ENCODE data around the gene TMEM135. TPM values are rescaled to one million over a fixed set of nuclear protein-coding genes. Genes with fewer than 3 reads are reported as not detected.

TMEM135 gene
- total RNA-seq, 4 donors from 2014 or later = 13.1 to 123 (median 19.1) TPM

- Histone ChIP-seq H3K9me3 (no peaks in the 10 kb centered on the region), H3K36me3 (peaks cover 0 to 4% (median 0%) of the 10 kb centered on the region in 4 donors), H3K4me1 (peaks cover 0 to 12% (median 0%) of the 10 kb centered on the region in 4 donors), H3K4me3 (no peak overlapping the region), H3K27ac (no peak overlapping the region), H3K27me3 (no peaks in the 10 kb centered on the region)
- in situ Hi-C loops (cut with MboI; ENCODE audit: low pct_ligation_motif_present in 1 of 4, low pct_unique_long_range_greater_than_20kb in 1 of 4, low sequenced_read_pairs in 3 of 4) = loop anchor here in 1 of 4 donors (10.0 kb wide), 1 partner anchor 362 kb away; no protein-coding TSS in a partner anchor
- 100% methylated on average over 1 of the region's 1 CpG; no CpG with 5 or more reads in 1 of the 2 donors for WGBS, 2 donors (ENCODE audit: low coverage in 1 of 2)
- intact Hi-C loops (cut with DNase I; ENCODE audit: low total_unique reads) = no loop called here
- no peak for DNase-seq
- TF ChIP-seq, protein P1, sequence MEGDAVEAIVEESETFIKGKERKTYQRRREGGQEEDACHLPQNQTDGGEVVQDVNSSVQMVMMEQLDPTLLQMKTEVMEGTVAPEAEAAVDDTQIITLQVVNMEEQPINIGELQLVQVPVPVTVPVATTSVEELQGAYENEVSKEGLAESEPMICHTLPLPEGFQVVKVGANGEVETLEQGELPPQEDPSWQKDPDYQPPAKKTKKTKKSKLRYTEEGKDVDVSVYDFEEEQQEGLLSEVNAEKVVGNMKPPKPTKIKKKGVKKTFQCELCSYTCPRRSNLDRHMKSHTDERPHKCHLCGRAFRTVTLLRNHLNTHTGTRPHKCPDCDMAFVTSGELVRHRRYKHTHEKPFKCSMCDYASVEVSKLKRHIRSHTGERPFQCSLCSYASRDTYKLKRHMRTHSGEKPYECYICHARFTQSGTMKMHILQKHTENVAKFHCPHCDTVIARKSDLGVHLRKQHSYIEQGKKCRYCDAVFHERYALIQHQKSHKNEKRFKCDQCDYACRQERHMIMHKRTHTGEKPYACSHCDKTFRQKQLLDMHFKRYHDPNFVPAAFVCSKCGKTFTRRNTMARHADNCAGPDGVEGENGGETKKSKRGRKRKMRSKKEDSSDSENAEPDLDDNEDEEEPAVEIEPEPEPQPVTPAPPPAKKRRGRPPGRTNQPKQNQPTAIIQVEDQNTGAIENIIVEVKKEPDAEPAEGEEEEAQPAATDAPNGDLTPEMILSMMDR (IDR thresholded peaks at IDR 0.05) = no peak
- TF ChIP-seq POLR2AphosphoS5 (IDR thresholded peaks at IDR 0.05) (no peak), POLR2A (IDR thresholded peaks at IDR 0.05) (no peak), EP300 (IDR thresholded peaks at IDR 0.05; ENCODE audit: low read depth) (no peak)
Observed at GRCh38 chr11:87306262-87306851, 268.6 kb downstream of the TMEM135 start.

GRCh38 chr11:87307101-87307500 is 269.4 kb downstream of the TMEM135 start:
- no peak for DNase-seq
- Histone ChIP-seq H3K4me3 (no peak overlapping the region), H3K4me1 (peaks cover 0 to 5% (median 0%) of the 10 kb centered on the region in 4 donors), H3K27ac (no peak overlapping the region), H3K9me3 (no peaks in the 10 kb centered on the region), H3K36me3 (peaks cover 0 to 4% (median 0%) of the 10 kb centered on the region in 4 donors), H3K27me3 (no peaks in the 10 kb centered on the region)
- intact Hi-C loops (cut with DNase I; ENCODE audit: low total_unique reads) = no loop called here
- TF ChIP-seq POLR2A (IDR thresholded peaks at IDR 0.05) (no peak), POLR2AphosphoS5 (IDR thresholded peaks at IDR 0.05) (no peak), EP300 (IDR thresholded peaks at IDR 0.05; ENCODE audit: low read depth) (no peak)
- TF ChIP-seq, protein P1 (IDR thresholded peaks at IDR 0.05) = no peak
- 20 to 65% methylated on average over 1 of the region's 1 CpG for WGBS, 2 donors (ENCODE audit: low coverage in 1 of 2)
- in situ Hi-C loops (cut with MboI; ENCODE audit: low pct_ligation_motif_present in 1 of 4, low pct_unique_long_range_greater_than_20kb in 1 of 4, low sequenced_read_pairs in 3 of 4) = loop anchor here in 1 of 4 donors (10.0 kb wide), 1 partner anchor 362 kb away; no protein-coding TSS in a partner anchor

DNA sequence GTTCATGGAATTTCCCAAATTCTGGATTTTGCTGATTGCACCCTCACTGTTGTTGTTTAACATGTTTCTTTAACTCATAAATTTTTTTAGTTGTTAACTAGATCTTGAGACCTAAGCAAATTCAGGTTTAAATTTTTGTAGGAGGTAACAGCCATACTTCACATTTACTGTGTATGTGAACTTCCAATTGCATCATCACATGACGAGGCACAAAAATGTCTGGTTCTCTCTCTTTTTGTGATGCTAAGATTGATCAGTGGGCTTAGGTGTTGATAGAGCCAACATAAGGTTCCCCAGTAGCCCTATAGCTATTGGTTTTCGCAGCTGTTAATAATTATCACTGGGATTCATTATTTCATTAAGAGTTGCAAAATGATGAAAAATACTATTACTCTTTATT is 277.5 kb downstream of the TMEM135 start:
- no peak for TF ChIP-seq POLR2AphosphoS5 (IDR thresholded peaks at IDR 0.05)
- TF ChIP-seq EP300 (IDR thresholded peaks at IDR 0.05; ENCODE audit: low read depth) = no peak
- TF ChIP-seq, protein P1 (IDR thresholded peaks at IDR 0.05) = no peak
- no peak for TF ChIP-seq POLR2A (IDR thresholded peaks at IDR 0.05)
- WGBS, 2 donors (ENCODE audit: low coverage in 1 of 2) = 97 to 100% methylated on average over 2 of the region's 2 CpGs
- in situ Hi-C loops (cut with MboI; ENCODE audit: low pct_ligation_motif_present in 1 of 4, low pct_unique_long_range_greater_than_20kb in 1 of 4, low sequenced_read_pairs in 3 of 4) = no loop called here

DNA sequence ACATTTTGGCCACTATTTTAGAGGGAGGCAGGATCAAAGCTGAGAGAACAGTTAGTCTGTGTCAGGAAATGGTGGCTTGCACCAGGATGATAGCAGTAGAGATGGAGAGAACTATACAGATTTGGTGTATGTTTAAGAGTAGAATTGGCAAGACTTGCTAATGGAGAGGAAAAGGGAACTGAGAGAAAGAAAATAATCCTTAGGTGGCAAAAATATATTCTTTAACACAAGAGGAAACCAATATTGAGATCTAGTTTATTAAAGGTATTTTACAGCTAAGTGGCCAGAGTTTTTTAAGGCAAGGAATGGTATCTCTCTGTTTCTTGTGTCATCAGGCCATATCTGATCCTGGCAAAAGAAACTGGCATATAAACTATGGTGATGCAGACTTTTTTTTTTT is 278.8 kb downstream of the TMEM135 start:
- Histone ChIP-seq H3K4me3 (no peak overlapping the region), H3K9me3 (no peaks in the 10 kb centered on the region), H3K36me3 (peaks cover 0 to 8% (median 3%) of the 10 kb centered on the region in 4 donors), H3K4me1 (no peaks in the 10 kb centered on the region), H3K27ac (no peak overlapping the region), H3K27me3 (no peaks in the 10 kb centered on the region)
- DNase-seq = no peak
- in situ Hi-C loops (cut with MboI; ENCODE audit: low pct_ligation_motif_present in 1 of 4, low pct_unique_long_range_greater_than_20kb in 1 of 4, low sequenced_read_pairs in 3 of 4) = no loop called here
- intact Hi-C loops (cut with DNase I; ENCODE audit: low total_unique reads) = no loop called here
- TF ChIP-seq, protein P1 (IDR thresholded peaks at IDR 0.05) = no peak
- TF ChIP-seq EP300 (IDR thresholded peaks at IDR 0.05; ENCODE audit: low read depth) = no peak
- TF ChIP-seq POLR2AphosphoS5 (IDR thresholded peaks at IDR 0.05) = no peak
- TF ChIP-seq POLR2A (IDR thresholded peaks at IDR 0.05) = no peak

More for the DNA sequence above, 277.5 kb downstream of the TMEM135 start:
- no peak for DNase-seq
- no peak overlapping the region for H3K4me3 ChIP-seq
- peaks cover 0 to 8% (median 0%) of the 10 kb centered on the region in 4 donors for H3K36me3 ChIP-seq
- no peak overlapping the region for H3K27ac ChIP-seq
- intact Hi-C loops (cut with DNase I; ENCODE audit: low total_unique reads) = no loop called here
- no peaks in the 10 kb centered on the region for H3K9me3 ChIP-seq
- H3K4me1 ChIP-seq = no peaks in the 10 kb centered on the region
- H3K27me3 ChIP-seq = no peaks in the 10 kb centered on the region

Data from transverse colon (tissue), 4 donors.